ENCODE measurements around the gene CSGALNACT2.
A peak's percentile ranks its signal among the peaks of the same experiment; 100 is the strongest.

Gene CSGALNACT2

GRCh38 chr10:43113201-43114087 is 24.8 kb upstream of the CSGALNACT2 start:
- DNase-seq = no peak

DNA sequence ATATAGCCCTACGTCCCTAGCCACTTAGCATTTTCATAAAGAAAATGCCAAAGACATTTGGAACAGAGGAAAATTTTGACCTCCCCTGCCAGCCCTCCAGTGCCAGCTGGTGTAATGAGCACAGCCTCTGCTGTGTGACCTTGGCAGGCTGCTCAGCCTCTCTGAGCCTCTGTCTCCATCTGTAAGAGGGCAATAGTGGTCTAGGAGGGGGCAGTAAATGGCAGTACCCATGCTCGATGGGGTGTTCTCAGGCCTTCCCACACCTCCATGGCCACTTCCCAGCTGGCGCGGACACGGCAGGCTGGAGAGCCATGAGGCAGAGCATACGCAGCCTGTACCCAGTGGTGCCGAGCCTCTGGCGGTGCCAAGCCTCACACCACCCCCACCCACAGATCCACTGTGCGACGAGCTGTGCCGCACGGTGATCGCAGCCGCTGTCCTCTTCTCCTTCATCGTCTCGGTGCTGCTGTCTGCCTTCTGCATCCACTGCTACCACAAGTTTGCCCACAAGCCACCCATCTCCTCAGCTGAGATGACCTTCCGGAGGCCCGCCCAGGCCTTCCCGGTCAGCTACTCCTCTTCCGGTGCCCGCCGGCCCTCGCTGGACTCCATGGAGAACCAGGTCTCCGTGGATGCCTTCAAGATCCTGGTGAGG is 24.0 kb upstream of the CSGALNACT2 start:
- no peak for DNase-seq

DNA sequence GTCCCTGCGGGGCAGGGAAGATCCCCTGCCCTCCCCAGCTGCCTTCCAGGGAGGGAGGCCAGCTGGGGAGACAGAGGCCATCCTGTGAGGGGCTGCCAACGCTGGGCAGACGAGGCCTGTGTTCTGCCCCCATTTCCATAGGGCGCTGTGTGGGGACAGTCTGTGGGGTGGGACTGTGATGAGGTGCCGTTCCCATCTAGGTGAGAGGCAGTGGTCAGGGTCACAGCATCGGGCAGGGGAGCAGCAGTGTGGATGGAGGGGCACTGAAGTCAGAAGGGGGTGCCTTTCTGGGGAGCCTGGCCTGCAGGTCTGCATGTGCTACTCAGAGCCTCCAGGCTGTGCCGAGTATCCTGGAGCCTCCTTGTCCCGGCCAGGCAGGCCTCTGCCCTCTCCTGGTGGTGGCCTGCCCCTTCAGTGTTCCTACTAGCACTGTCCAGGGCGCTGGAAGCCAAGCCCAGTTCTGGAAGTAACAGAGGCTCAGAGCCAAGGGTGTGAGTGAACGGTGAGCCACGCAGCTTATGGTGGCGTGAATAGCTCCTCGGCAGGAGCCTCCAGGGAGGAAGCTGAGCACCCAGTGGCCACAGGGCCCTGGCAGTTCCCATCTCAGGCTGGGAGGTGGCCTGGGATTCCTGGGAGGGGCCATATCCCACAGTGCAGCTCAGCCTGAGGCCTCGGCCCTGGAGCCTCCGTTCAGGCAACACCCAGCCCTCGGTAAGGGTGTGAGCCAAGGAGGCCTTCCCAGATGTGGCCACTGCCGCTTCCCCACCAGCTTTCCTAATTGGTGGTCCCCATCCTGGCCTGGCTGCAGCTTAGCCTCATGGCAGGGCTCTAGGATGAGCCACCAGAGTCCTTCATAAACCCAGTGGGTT is 23.3 kb upstream of the CSGALNACT2 start:
- DNase-seq = no peak

DNA sequence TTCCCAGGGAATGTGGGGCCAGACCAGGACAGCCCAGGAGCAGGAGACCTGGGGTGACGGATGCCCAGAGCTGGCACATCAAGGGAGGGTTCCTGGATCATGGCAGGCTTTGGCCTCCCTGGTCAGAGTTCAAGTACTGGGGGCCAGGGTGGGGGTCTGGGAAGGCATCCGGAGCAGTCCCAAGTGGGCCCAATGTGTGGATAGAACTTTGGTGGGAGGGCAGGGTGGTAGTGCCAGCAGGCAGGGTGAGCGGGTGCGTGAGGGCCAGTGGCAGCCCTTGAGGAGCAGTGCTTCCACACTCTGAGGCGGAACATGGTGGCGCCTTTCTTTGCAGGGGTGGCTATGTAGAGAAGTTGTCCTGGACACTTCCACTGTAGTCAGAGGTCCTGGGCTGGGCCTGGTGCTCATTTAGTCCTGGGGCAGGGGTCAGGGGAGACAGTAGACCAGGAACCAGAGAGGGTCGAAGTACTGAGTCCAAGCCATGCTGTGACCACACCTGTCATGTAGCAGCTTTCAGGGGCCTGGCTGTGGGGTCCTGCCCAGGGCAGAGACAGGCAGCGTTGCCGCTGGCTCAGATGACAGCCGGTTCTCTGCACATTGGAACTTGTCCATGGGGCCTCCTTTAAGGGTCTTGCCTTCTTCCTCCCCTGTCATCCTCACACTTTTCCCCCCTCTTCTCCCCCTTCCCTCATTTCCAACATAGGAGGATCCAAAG is 22.2 kb upstream of the CSGALNACT2 start:
- DNase-seq = no peak

- no peak for DNase-seq
Observed at GRCh38 chr10:43116596-43116995, 21.6 kb upstream of the CSGALNACT2 start.

DNA sequence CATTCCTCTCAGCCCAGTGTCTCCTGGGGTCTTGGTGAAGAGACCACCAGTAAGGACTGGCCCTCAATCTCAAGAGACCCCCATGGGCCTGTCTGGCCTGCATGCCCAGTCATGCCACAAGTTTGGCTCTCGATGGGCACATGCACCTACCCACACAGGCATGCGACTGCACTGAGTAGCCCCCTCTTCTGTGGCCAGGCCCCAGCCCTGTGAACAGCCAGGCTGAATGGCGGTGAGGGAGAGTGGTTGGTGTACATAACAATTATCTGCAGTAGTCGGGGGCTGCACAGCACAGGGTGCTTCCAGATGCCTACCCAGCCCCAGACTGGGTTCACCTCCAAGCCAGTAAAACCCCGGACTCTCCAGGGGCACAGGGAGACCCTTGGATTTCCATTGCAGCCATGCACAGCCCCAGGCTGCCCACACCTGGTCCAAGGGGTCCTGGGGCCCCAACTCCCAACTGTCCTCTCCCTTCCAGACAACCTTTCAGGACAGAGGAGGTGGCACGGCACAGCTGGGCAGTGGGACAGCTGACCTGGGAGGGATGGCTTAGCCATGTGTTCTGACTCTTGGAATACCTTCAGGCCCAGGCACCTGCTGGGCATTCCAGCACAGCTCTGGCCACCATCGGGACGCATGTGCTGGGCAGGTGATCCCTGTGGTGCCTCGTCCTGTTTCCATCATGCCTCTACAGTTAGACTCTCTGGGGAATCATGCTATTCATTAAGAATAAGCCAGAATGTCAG is 21.0 kb upstream of the CSGALNACT2 start:
- no peak for DNase-seq

DNA sequence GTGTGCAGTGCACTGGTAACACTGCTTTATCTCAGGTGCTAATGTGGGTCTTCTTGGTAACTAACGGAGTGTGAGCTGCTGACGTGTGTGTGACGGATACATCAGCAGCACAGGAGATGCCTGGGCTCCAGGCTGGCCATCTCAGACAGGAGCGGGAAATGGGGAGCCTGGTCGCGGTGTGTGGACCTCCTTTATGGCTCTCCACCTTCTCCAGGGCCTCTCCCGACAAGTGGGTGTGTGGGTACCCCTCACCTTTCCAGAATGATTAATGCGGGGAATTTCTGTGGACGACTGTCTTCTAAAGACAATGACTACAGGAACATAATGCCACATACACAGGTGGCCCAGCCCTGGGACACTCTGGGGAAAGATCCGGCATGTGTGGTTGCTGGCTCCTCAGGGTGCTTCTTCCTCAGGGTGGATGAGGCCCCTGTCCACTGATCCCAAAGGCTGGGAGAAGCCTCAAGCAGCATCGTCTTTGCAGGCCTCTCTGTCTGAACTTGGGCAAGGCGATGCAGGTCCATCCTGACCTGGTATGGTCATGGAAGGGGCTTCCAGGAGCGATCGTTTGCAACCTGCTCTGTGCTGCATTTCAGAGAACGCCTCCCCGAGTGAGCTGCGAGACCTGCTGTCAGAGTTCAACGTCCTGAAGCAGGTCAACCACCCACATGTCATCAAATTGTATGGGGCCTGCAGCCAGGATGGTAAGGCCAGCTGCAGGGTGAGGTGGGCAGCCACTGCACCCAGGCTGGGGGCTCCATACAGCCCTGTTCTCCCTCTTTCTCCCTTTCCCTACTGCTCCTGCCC is 20.3 kb upstream of the CSGALNACT2 start:
- no peak for DNase-seq

DNA sequence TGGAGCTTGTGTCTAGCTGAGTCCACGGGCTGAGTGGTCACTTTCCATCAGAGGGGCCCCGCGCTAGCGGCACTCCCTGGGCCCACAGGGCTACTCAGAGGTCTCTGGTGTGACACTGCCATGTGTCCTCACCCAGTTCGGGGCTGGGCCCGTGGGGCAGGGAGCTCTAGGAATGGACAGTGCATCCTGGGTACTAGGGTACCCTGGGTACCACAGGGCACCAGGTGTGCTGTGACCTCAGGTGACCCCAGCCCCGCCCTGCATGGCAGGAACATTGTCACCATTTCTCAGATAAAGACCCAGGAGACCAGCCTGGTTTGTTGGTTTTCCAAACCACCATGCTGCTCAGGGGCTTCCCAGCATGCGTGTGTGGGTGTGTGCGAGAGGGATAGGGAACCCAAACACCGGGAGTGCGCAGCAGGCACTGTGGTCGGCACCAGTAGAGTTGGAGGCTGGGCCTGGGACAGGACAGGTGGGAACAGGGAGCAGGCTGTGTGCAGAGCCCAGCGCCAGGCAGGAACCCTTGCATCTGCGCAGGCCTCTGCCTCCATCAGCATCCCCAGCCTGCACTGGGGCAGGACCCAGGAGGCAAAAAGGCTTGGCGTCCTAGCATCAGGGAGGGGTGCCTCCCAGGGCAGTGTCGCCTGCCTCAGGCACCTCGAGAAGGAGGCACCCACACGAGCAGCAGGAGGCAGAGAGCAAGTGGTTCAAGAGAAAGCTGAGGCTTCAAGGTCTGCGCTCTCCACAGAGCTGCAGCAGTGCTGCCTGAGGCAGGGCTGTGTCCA is 19.4 kb upstream of the CSGALNACT2 start:
- DNase-seq = no peak

GRCh38 chr10:43119416-43120115 is 18.7 kb upstream of the CSGALNACT2 start:
- DNase-seq = no peak

- no peak for DNase-seq
Observed at GRCh38 chr10:43120116-43120928, 17.9 kb upstream of the CSGALNACT2 start.

DNA sequence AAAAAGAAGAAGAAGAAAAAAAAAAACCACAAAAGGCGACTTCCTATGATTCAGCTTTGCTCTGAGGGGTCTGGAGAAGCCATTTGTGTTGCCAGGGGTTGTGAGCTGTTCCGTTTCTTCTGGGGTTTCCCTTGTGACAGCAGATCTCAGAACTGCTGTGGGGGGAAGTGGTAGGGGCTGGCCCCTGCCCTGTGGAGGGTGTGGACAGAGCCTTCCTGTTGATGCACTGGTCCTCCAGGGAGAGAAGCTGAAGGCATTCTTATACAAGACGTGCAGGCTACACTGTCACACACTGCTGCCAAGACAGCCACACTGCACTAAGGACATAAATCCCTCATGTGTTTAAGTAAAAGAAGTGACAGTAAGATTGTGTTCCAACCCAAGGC is 17.3 kb upstream of the CSGALNACT2 start:
- peak; percentile 91 for DNase-seq

DNA sequence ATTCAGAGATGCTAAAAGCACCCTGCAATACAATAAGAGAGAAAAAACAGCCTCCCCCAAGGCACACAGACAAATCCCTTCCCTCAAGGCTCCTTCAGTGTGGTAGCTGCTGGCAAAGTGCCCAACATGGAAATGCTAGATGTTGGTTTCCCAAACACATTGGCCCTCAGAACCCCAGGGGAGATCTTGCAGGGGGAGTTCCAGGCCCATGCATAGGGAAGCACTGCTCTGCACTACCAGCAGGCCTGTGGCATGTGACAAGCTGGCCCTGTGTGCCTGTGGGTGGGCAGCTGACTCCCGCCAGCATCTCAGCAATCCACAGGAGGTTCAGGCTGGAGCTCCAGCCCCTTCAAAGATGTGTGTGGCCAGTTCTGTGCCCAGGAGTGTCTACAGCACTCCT is 16.8 kb upstream of the CSGALNACT2 start:
- peak; percentile 47 for DNase-seq

DNA sequence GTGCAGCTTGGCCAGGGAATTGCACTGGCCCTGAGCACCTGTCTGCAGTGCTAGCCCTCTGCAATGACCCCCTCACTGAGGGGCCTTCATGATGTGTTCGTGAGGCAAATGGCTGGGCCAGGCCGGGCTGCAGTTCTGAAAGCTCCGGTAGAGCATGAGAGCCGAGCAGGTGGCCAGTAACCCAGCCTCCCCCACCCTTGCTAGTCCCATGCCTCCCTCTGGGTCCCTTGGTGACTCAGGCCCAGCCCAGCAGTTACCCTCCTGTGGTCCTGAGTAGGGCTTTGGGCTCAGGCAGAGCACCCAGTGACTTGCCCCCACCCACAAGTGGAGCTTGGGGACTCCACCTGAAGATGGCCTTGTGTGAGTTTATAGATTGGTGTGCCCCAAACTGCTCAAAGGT is 16.1 kb upstream of the CSGALNACT2 start:
- DNase-seq = no peak

DNA sequence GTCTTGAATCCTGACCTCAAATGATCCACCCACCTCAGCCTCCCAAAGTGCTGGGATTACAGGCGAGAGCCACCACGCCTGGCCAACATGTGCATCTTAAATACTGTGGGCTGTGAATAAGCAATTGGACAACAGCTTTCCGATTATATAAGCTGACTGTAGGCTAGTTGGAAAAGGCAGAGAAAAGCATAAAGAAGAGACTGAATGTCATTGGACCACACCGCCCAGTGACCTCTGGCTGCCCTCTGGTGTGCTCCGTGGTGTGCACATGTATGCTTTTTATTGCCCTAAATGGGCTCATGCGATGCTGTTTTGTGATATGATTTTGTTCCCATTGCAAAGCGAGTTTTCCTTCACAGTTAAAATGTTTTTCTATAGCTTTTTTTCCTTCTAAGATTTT is 15.4 kb upstream of the CSGALNACT2 start:
- no peak for DNase-seq

GRCh38 chr10:43123361-43124093 is 14.7 kb upstream of the CSGALNACT2 start:
- no peak for DNase-seq

DNA sequence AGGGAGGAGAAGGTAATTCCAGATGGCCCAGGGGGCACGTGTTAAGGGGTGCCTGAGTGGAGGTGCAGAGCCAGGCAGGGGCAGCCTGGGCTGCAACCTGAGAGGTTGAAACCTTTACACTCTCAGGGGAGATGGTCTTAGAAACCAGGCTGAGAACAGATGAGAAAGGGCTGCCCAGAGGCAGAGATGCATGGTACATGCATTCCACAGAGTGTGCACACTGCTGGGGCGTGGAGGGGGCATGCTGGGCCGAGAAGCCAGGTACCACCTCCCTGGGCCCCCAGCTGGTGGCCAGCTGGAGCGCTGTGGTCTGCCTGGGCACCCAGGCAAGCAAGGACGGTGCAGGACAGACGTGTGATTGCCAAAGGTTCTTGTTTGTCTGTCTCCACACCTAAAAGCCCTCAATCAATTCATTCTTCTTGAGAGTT is 14.1 kb upstream of the CSGALNACT2 start:
- DNase-seq = no peak

- no peak for DNase-seq
Observed at GRCh38 chr10:43124574-43125273, 13.5 kb upstream of the CSGALNACT2 start.
